WTC11 (cell line): ENCODE measurements around the gene TBX4. TPM values are rescaled to one million over a fixed set of nuclear protein-coding genes. Genes with fewer than 3 reads are reported as not detected.

Source experiments
- ATAC-seq: fragments of 200-7000 bp; cut with Tn5 transposase; 2 replicates; pipeline ENCODE4 v1.10.0; 2021; ENCODE audit warnings: mild to moderate bottlenecking, moderate library complexity
- CTCF ChIA-PET: fragments of 300-600 bp; sonication (Branson Sonifier 250); formaldehyde crosslinking; loops from one replicate; lab custom pipeline; 2021; ENCODE audit warnings: antibody characterized with exemption; lab: Charles Lee
- POLR2A ChIA-PET: fragments of 350-600 bp; sonication (Branson Sonifier 250); formaldehyde crosslinking; loops from one replicate; lab custom pipeline; 2021; ENCODE audit warnings: antibody characterized with exemption; lab: Charles Lee
- DNase-seq: peaks from one replicate; pipeline ENCODE4 v3.0.0; 2021; ENCODE audit warnings: low spot score
- H3K27ac Mint-ChIP-seq: 2 replicates; pipeline ENCODE4 v1.8.0; 2021; ENCODE audit warnings: mixed read lengths
- H3K27me3 Mint-ChIP-seq: 2 replicates; pipeline ENCODE4 v1.8.0; 2021; ENCODE audit warnings: low read depth, mild to moderate bottlenecking, moderate library complexity, mixed read lengths
- H3K36me3 Mint-ChIP-seq: 2 replicates; pipeline ENCODE4 v1.8.0; 2021; ENCODE audit warnings: mixed read lengths
- H3K4me1 Mint-ChIP-seq: 2 replicates; pipeline ENCODE4 v1.8.0; 2022; ENCODE audit warnings: mixed read lengths
- H3K4me3 Mint-ChIP-seq: 2 replicates; pipeline ENCODE4 v1.8.0; 2021; ENCODE audit warnings: mild to moderate bottlenecking, moderate library complexity, mixed read lengths
- H3K9me3 Mint-ChIP-seq: 2 replicates; pipeline ENCODE4 v1.8.0; 2021; ENCODE audit warnings: mixed read lengths
- ATF1 ChIP-seq: sonication (generic); formaldehyde crosslinking; IDR thresholded peaks from 2 replicates; pipeline ENCODE4 v1.8.1; 2023; ENCODE audit warnings: mild to moderate bottlenecking, moderate library complexity, missing genetic modification reagents
- ELF4 ChIP-seq: sonication (generic); formaldehyde crosslinking; IDR thresholded peaks from 2 replicates; pipeline ENCODE4 v1.8.1; 2022; ENCODE audit warnings: low read depth, mild to moderate bottlenecking, moderate library complexity, missing genetic modification reagents
- ETV6 ChIP-seq: sonication (generic); formaldehyde crosslinking; IDR thresholded peaks from 2 replicates; pipeline ENCODE4 v1.8.1; 2022; ENCODE audit warnings: mild to moderate bottlenecking, missing genetic modification reagents
- FOXK1 ChIP-seq: sonication (generic); formaldehyde crosslinking; IDR thresholded peaks from 2 replicates; pipeline ENCODE4 v1.8.0; 2022; ENCODE audit warnings: mild to moderate bottlenecking, moderate library complexity, missing genetic modification reagents
- GTF2I ChIP-seq: fragments of 250-450 bp; sonication (Bioruptor Pico); conservative IDR thresholded peaks from 2 replicates; pipeline ENCODE4 v1.4.0; 2021; ENCODE audit warnings: mild to moderate bottlenecking
- HMGA2 ChIP-seq: fragments of 250-450 bp; sonication (Bioruptor Pico); IDR thresholded peaks from 2 replicates; pipeline ENCODE4 v1.4.0; 2021; ENCODE audit warnings: mild to moderate bottlenecking, moderate library complexity
- JAZF1 ChIP-seq: fragments of 250-450 bp; sonication (Bioruptor Pico); IDR thresholded peaks from 2 replicates; pipeline ENCODE4 v1.9.0; 2021; ENCODE audit warnings: moderate library complexity, mild to moderate bottlenecking, inconsistent platforms
- NFATC4 ChIP-seq: fragments of 250-450 bp; sonication (Bioruptor Pico); IDR thresholded peaks from 2 replicates; pipeline ENCODE4 v1.9.0; 2021; ENCODE audit warnings: mild to moderate bottlenecking
- NR1H2 ChIP-seq: sonication (generic); formaldehyde crosslinking; IDR thresholded peaks from 2 replicates; pipeline ENCODE4 v1.9.0; 2021; ENCODE audit warnings: mild to moderate bottlenecking, moderate library complexity, missing genetic modification reagents
- SMAD4 ChIP-seq: sonication (generic); formaldehyde crosslinking; IDR thresholded peaks from 2 replicates; pipeline ENCODE4 v1.8.0; 2022; ENCODE audit warnings: mild to moderate bottlenecking, missing genetic modification reagents
- ZNF263 ChIP-seq: sonication (generic); formaldehyde crosslinking; IDR thresholded peaks from 2 replicates; pipeline ENCODE4 v1.8.1; 2022; ENCODE audit warnings: low read depth, mild to moderate bottlenecking, moderate library complexity, missing genetic modification reagents
- ZNF423 ChIP-seq: fragments of 250-450 bp; sonication (Bioruptor Pico); IDR thresholded peaks from 2 replicates; pipeline ENCODE4 v2.1.2; 2022; ENCODE audit warnings: mild to moderate bottlenecking, moderate library complexity
- total RNA-seq: library from RNA; stranded (reverse); gene quantifications from 3 replicates; pipeline ENCODE4 v1.2.3, GENCODE V29; 2021
- TF ChIP-seq, protein P1 (sequence below): sonication (generic); formaldehyde crosslinking; IDR thresholded peaks from 2 replicates; pipeline ENCODE4 v1.8.0; 2022; ENCODE audit warnings: mild to moderate bottlenecking, missing genetic modification reagents
- TF ChIP-seq, protein P2 (sequence below): sonication (generic); formaldehyde crosslinking; IDR thresholded peaks from 2 replicates; pipeline ENCODE4 v1.8.0; 2022; ENCODE audit warnings: missing genetic modification reagents
- TF ChIP-seq, protein P3 (sequence below): fragments of 250-450 bp; sonication (Bioruptor Pico); IDR thresholded peaks from 2 replicates; pipeline ENCODE4 v1.9.0; 2021; ENCODE audit warnings: moderate library complexity, mild to moderate bottlenecking, inconsistent platforms, borderline replicate concordance
- TF ChIP-seq, protein P4 (sequence below): sonication (generic); formaldehyde crosslinking; IDR thresholded peaks from 2 replicates; pipeline ENCODE4 v1.8.1; 2023; ENCODE audit warnings: mild to moderate bottlenecking, missing genetic modification reagents, moderate library complexity
- TF ChIP-seq, protein P5 (sequence below): sonication (generic); formaldehyde crosslinking; IDR thresholded peaks from 2 replicates; pipeline ENCODE4 v1.8.1; 2023; ENCODE audit warnings: mild to moderate bottlenecking, moderate library complexity, missing genetic modification reagents
- TF ChIP-seq, protein P6 (sequence below): fragments of 250-450 bp; sonication (Bioruptor Pico); IDR thresholded peaks from 2 replicates; pipeline ENCODE4 v1.9.0; 2021; ENCODE audit warnings: mild to moderate bottlenecking, borderline replicate concordance
- TF ChIP-seq, protein P7 (sequence below): fragments of 250-450 bp; sonication (Bioruptor Pico); IDR thresholded peaks from 2 replicates; pipeline ENCODE4 v1.9.0; 2021; ENCODE audit warnings: mild to moderate bottlenecking
- TF ChIP-seq, protein P8 (sequence below): sonication (generic); formaldehyde crosslinking; conservative IDR thresholded peaks from 2 replicates; pipeline ENCODE4 v1.8.1; 2023; ENCODE audit warnings: mild to moderate bottlenecking, low read depth, missing genetic modification reagents, moderate library complexity

The TBX4 gene
- total RNA-seq, 1 experiment from 2014 or later: not detected

DNA sequence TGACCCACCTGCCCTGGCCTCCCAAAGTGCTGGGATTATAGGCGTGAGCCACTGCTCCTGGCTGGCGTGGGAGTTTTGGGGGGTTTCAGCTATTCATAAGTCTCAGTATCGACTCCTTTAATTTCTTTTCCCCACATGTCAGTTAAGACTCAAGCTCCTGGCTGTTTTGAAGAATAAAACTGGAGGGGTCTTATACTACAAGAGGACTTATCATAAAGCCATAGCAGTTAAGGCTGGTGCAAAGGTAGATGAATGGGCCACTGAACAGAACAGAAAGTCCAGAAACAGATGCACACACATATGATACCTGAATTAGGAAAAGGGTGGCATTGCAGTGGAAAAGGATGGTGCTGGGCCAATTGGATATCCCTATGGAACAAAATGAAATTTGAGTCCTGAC lies 47.4 kb downstream of the TBX4 start:
- no peak overlapping the region for H3K27ac Mint-ChIP-seq

More for the DNA sequence above, 47.4 kb downstream of the TBX4 start:
- ChIA-PET CTCF (no interaction called here), POLR2A (no interaction called here)
- peaks cover 17% of the 10 kb centered on the region for H3K4me1 Mint-ChIP-seq
- no peaks in the 10 kb centered on the region for H3K27me3 Mint-ChIP-seq
- DNase-seq (no peak), ATAC-seq (no peak)
- no peak for TF ChIP-seq GTF2I (CRISPR knock-in tag)
- TF ChIP-seq, protein P1, sequence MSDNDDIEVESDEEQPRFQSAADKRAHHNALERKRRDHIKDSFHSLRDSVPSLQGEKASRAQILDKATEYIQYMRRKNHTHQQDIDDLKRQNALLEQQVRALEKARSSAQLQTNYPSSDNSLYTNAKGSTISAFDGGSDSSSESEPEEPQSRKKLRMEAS (CRISPR knock-in tag): no peak
- TF ChIP-seq ATF1 (CRISPR knock-in tag): no peak
- TF ChIP-seq FOXK1 (CRISPR knock-in tag): no peak
- no peak for TF ChIP-seq ELF4 (CRISPR knock-in tag)
- no peak for TF ChIP-seq ETV6
- no peak for TF ChIP-seq JAZF1 (CRISPR knock-in tag)
- no peak for TF ChIP-seq NR1H2 (CRISPR knock-in tag)
- TF ChIP-seq SMAD4 (CRISPR knock-in tag): no peak
- no peak for TF ChIP-seq HMGA2 (CRISPR knock-in tag)
- TF ChIP-seq, protein P2, sequence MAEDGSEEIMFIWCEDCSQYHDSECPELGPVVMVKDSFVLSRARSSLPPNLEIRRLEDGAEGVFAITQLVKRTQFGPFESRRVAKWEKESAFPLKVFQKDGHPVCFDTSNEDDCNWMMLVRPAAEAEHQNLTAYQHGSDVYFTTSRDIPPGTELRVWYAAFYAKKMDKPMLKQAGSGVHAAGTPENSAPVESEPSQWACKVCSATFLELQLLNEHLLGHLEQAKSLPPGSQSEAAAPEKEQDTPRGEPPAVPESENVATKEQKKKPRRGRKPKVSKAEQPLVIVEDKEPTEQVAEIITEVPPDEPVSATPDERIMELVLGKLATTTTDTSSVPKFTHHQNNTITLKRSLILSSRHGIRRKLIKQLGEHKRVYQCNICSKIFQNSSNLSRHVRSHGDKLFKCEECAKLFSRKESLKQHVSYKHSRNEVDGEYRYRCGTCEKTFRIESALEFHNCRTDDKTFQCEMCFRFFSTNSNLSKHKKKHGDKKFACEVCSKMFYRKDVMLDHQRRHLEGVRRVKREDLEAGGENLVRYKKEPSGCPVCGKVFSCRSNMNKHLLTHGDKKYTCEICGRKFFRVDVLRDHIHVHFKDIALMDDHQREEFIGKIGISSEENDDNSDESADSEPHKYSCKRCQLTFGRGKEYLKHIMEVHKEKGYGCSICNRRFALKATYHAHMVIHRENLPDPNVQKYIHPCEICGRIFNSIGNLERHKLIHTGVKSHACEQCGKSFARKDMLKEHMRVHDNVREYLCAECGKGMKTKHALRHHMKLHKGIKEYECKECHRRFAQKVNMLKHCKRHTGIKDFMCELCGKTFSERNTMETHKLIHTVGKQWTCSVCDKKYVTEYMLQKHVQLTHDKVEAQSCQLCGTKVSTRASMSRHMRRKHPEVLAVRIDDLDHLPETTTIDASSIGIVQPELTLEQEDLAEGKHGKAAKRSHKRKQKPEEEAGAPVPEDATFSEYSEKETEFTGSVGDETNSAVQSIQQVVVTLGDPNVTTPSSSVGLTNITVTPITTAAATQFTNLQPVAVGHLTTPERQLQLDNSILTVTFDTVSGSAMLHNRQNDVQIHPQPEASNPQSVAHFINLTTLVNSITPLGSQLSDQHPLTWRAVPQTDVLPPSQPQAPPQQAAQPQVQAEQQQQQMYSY (CRISPR knock-in tag): no peak
- TF ChIP-seq NFATC4 (CRISPR knock-in tag): no peak
- TF ChIP-seq, protein P3, sequence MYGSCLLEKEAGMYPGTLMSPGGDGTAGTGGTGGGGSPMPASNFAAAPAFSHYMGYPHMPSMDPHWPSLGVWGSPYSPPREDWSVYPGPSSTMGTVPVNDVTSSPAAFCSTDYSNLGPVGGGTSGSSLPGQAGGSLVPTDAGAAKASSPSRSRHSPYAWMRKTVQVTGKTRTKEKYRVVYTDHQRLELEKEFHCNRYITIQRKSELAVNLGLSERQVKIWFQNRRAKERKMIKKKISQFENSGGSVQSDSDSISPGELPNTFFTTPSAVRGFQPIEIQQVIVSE (CRISPR knock-in tag): no peak
- TF ChIP-seq, protein P4, sequence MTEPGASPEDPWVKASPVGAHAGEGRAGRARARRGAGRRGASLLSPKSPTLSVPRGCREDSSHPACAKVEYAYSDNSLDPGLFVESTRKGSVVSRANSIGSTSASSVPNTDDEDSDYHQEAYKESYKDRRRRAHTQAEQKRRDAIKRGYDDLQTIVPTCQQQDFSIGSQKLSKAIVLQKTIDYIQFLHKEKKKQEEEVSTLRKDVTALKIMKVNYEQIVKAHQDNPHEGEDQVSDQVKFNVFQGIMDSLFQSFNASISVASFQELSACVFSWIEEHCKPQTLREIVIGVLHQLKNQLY (CRISPR knock-in tag): no peak
- TF ChIP-seq, protein P5, sequence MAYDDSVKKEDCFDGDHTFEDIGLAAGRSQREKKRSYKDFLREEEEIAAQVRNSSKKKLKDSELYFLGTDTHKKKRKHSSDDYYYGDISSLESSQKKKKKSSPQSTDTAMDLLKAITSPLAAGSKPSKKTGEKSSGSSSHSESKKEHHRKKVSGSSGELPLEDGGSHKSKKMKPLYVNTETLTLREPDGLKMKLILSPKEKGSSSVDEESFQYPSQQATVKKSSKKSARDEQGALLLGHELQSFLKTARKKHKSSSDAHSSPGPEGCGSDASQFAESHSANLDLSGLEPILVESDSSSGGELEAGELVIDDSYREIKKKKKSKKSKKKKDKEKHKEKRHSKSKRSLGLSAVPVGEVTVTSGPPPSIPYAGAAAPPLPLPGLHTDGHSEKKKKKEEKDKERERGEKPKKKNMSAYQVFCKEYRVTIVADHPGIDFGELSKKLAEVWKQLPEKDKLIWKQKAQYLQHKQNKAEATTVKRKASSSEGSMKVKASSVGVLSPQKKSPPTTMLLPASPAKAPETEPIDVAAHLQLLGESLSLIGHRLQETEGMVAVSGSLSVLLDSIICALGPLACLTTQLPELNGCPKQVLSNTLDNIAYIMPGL: no peak
- no peak for TF ChIP-seq ZNF423 (CRISPR knock-in tag)
- TF ChIP-seq ZNF263: no peak
- TF ChIP-seq, protein P6, sequence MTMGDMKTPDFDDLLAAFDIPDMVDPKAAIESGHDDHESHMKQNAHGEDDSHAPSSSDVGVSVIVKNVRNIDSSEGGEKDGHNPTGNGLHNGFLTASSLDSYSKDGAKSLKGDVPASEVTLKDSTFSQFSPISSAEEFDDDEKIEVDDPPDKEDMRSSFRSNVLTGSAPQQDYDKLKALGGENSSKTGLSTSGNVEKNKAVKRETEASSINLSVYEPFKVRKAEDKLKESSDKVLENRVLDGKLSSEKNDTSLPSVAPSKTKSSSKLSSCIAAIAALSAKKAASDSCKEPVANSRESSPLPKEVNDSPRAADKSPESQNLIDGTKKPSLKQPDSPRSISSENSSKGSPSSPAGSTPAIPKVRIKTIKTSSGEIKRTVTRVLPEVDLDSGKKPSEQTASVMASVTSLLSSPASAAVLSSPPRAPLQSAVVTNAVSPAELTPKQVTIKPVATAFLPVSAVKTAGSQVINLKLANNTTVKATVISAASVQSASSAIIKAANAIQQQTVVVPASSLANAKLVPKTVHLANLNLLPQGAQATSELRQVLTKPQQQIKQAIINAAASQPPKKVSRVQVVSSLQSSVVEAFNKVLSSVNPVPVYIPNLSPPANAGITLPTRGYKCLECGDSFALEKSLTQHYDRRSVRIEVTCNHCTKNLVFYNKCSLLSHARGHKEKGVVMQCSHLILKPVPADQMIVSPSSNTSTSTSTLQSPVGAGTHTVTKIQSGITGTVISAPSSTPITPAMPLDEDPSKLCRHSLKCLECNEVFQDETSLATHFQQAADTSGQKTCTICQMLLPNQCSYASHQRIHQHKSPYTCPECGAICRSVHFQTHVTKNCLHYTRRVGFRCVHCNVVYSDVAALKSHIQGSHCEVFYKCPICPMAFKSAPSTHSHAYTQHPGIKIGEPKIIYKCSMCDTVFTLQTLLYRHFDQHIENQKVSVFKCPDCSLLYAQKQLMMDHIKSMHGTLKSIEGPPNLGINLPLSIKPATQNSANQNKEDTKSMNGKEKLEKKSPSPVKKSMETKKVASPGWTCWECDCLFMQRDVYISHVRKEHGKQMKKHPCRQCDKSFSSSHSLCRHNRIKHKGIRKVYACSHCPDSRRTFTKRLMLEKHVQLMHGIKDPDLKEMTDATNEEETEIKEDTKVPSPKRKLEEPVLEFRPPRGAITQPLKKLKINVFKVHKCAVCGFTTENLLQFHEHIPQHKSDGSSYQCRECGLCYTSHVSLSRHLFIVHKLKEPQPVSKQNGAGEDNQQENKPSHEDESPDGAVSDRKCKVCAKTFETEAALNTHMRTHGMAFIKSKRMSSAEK: no peak
- TF ChIP-seq, protein P7, sequence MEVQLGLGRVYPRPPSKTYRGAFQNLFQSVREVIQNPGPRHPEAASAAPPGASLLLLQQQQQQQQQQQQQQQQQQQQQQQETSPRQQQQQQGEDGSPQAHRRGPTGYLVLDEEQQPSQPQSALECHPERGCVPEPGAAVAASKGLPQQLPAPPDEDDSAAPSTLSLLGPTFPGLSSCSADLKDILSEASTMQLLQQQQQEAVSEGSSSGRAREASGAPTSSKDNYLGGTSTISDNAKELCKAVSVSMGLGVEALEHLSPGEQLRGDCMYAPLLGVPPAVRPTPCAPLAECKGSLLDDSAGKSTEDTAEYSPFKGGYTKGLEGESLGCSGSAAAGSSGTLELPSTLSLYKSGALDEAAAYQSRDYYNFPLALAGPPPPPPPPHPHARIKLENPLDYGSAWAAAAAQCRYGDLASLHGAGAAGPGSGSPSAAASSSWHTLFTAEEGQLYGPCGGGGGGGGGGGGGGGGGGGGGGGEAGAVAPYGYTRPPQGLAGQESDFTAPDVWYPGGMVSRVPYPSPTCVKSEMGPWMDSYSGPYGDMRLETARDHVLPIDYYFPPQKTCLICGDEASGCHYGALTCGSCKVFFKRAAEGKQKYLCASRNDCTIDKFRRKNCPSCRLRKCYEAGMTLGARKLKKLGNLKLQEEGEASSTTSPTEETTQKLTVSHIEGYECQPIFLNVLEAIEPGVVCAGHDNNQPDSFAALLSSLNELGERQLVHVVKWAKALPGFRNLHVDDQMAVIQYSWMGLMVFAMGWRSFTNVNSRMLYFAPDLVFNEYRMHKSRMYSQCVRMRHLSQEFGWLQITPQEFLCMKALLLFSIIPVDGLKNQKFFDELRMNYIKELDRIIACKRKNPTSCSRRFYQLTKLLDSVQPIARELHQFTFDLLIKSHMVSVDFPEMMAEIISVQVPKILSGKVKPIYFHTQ (CRISPR knock-in tag): no peak
- TF ChIP-seq, protein P8, sequence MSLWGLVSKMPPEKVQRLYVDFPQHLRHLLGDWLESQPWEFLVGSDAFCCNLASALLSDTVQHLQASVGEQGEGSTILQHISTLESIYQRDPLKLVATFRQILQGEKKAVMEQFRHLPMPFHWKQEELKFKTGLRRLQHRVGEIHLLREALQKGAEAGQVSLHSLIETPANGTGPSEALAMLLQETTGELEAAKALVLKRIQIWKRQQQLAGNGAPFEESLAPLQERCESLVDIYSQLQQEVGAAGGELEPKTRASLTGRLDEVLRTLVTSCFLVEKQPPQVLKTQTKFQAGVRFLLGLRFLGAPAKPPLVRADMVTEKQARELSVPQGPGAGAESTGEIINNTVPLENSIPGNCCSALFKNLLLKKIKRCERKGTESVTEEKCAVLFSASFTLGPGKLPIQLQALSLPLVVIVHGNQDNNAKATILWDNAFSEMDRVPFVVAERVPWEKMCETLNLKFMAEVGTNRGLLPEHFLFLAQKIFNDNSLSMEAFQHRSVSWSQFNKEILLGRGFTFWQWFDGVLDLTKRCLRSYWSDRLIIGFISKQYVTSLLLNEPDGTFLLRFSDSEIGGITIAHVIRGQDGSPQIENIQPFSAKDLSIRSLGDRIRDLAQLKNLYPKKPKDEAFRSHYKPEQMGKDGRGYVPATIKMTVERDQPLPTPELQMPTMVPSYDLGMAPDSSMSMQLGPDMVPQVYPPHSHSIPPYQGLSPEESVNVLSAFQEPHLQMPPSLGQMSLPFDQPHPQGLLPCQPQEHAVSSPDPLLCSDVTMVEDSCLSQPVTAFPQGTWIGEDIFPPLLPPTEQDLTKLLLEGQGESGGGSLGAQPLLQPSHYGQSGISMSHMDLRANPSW (CRISPR knock-in tag): no peak
- H3K9me3 Mint-ChIP-seq: no peaks in the 10 kb centered on the region; the same call in 1 of the 2 replicates
- no peak overlapping the region for H3K4me3 Mint-ChIP-seq
- no peaks in the 10 kb centered on the region for H3K36me3 Mint-ChIP-seq
